Measurements from ENCODE around the gene CEMIP. TPM values are rescaled to one million over a fixed set of nuclear protein-coding genes. Genes with fewer than 3 reads are reported as not detected.

CEMIP gene
- total RNA-seq, 1 donor from 2014 or later, result 3.6 TPM

DNA sequence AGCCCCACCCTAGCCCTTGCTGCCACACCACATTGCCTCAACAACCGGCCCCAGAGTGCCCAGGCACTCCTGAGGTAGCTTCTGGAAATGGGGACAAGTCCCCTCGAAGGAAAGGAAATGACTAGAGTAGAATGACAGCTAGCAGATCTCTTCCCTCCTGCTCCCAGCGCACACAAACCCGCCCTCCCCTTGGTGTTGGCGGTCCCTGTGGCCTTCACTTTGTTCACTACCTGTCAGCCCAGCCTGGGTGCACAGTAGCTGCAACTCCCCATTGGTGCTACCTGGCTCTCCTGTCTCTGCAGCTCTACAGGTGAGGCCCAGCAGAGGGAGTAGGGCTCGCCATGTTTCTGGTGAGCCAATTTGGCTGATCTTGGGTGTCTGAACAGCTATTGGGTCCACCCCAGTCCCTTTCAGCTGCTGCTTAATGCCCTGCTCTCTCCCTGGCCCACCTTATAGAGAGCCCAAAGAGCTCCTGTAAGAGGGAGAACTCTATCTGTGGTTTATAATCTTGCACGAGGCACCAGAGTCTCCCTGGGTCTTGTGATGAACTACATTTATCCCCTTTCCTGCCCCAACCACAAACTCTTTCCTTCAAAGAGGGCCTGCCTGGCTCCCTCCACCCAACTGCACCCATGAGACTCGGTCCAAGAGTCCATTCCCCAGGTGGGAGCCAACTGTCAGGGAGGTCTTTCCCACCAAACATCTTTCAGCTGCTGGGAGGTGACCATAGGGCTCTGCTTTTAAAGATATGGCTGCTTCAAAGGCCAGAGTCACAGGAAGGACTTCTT is 171.3 kb downstream of the CEMIP start:
- TF ChIP-seq CTCF (IDR thresholded peaks at IDR 0.05; ENCODE audit: insufficient read depth, low read depth, low read length) (no peak), EZH2 (IDR thresholded peaks at IDR 0.05; ENCODE audit: insufficient read depth, low read length) (no peak)
- peaks cover 10% of the 10 kb centered on the region for H3K36me3 ChIP-seq (ENCODE audit: insufficient read depth, low read length)

DNA sequence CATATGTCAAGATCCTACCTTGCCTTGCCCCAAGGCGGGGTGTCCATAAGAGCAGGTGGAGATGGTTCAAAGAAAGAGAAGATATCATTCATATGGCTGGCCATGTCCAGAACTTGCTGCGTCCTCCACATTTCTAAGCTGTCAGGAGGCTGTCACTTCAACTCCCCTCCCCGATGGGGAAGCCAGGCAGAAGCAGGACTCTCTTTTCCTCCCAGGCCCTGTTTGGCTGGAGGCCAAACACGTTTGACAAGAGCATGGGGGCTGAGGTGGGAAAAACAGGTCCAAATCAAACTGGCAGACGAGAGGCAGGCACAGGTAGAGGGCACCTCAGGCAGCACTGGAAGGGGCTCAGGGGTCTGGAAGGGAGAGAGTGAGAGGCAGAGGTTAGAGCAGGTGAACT is 172.8 kb downstream of the CEMIP start:
- Mint-ChIP-seq H3K4me3 (ENCODE audit: unreplicated experiment) (no peak overlapping the region), H3K9me3 (ENCODE audit: unreplicated experiment) (no peaks in the 10 kb centered on the region), H3K27ac (ENCODE audit: unreplicated experiment) (no peak overlapping the region), H3K4me1 (ENCODE audit: low read depth, unreplicated experiment) (peaks cover 30% of the 10 kb centered on the region), H3K36me3 (ENCODE audit: low read depth, unreplicated experiment) (peaks cover 19% of the 10 kb centered on the region), H3K27me3 (ENCODE audit: low read depth, unreplicated experiment) (no peaks in the 10 kb centered on the region)
- Histone ChIP-seq H3K9ac (ENCODE audit: low read length) (no peak overlapping the region), H3K4me1 (ENCODE audit: insufficient read depth, low read length) (peaks cover 11% of the 10 kb centered on the region), H3K9me3 (ENCODE audit: insufficient read depth, low read depth, low read length) (no peaks in the 10 kb centered on the region), H3K27me3 (ENCODE audit: insufficient read depth, low read length) (no peaks in the 10 kb centered on the region), H3K36me3 (ENCODE audit: insufficient read depth, low read length) (peaks cover 6% of the 10 kb centered on the region), H4K20me1 (ENCODE audit: insufficient read depth, low read length) (peaks cover 16% of the 10 kb centered on the region), H3K79me2 (ENCODE audit: insufficient read depth, low read length) (no peaks in the 10 kb centered on the region), H3K4me3 (ENCODE audit: insufficient read depth, low read depth, low read length) (no peak overlapping the region), H3K4me2 (ENCODE audit: low read length) (no peak overlapping the region), H3K27ac (ENCODE audit: low read depth, low read length) (no peak overlapping the region), H2AFZ (ENCODE audit: low read depth, low read length) (no peak overlapping the region)
- TF ChIP-seq CTCF (IDR thresholded peaks at IDR 0.05; ENCODE audit: insufficient read depth, low read depth, low read length) (no peak), EZH2 (IDR thresholded peaks at IDR 0.05; ENCODE audit: insufficient read depth, low read length) (no peak)
- FAIRE-seq, result no peak
- DNase-seq (ENCODE audit: low read depth), result no peak

More for the DNA sequence above, 171.3 kb downstream of the CEMIP start:
- H3K4me1 Mint-ChIP-seq (ENCODE audit: low read depth, unreplicated experiment), result peaks cover 17% of the 10 kb centered on the region
- Histone ChIP-seq H3K4me2 (ENCODE audit: low read length) (no peak overlapping the region), H3K9ac (ENCODE audit: low read length) (no peak overlapping the region), H3K4me1 (ENCODE audit: insufficient read depth, low read length) (peaks cover 2% of the 10 kb centered on the region), H3K27ac (ENCODE audit: low read depth, low read length) (no peak overlapping the region), H3K27me3 (ENCODE audit: insufficient read depth, low read length) (no peaks in the 10 kb centered on the region), H2AFZ (ENCODE audit: low read depth, low read length) (no peak overlapping the region), H3K4me3 (ENCODE audit: insufficient read depth, low read depth, low read length) (no peak overlapping the region), H3K9me3 (ENCODE audit: insufficient read depth, low read depth, low read length) (no peaks in the 10 kb centered on the region), H4K20me1 (ENCODE audit: insufficient read depth, low read length) (peaks cover 16% of the 10 kb centered on the region), H3K79me2 (ENCODE audit: insufficient read depth, low read length) (no peaks in the 10 kb centered on the region)
- H3K9me3 Mint-ChIP-seq (ENCODE audit: unreplicated experiment), result peaks cover 2% of the 10 kb centered on the region
- H3K27ac Mint-ChIP-seq (ENCODE audit: unreplicated experiment), result no peak overlapping the region
- no peak overlapping the region for H3K4me3 Mint-ChIP-seq (ENCODE audit: unreplicated experiment)
- FAIRE-seq, result no peak
- peaks cover 28% of the 10 kb centered on the region for H3K36me3 Mint-ChIP-seq (ENCODE audit: low read depth, unreplicated experiment)
- peaks cover 1% of the 10 kb centered on the region for H3K27me3 Mint-ChIP-seq (ENCODE audit: low read depth, unreplicated experiment)
- DNase-seq (ENCODE audit: low read depth), result no peak
